GM23338 (cell line): Measurements from ENCODE around the gene JAK2. TPM values are rescaled to one million over a fixed set of nuclear protein-coding genes. Genes with fewer than 3 reads are reported as not detected.

Source experiments
- ATAC-seq: fragments of 200-7000 bp; cut with Tn5 transposase; 3 replicates; pipeline ENCODE4 v1.9.1; 2020
- DNase-seq: peaks from one replicate; pipeline ENCODE4 v3.0.0-alpha.2; 2015; ENCODE audit warnings: low spot score
- H2AFZ ChIP-seq: fragments of 200-600 bp; sonication (generic); 2 replicates; pipeline ENCODE4 v1.8.0; 2016; ENCODE audit warnings: antibody characterized with exemption, mild to moderate bottlenecking, moderate library complexity
- H3F3A ChIP-seq: fragments of 200-600 bp; sonication (generic); replicated peaks from 2 replicates; pipeline ENCODE4 v1.8.0; 2017; ENCODE audit warnings: antibody characterized with exemption, mixed run types, low read depth
- H3K27ac ChIP-seq: fragments of 200-600 bp; sonication (generic); 2 replicates; pipeline ENCODE4 v1.6.1; 2016; ENCODE audit warnings: low read depth
- H3K27me3 ChIP-seq: fragments of 200-600 bp; sonication (generic); 2 replicates; pipeline ENCODE4 v1.8.0; 2016; ENCODE audit warnings: mild to moderate bottlenecking, mixed run types, moderate library complexity; ENCODE audit not compliant: insufficient read depth
- H3K36me3 ChIP-seq: fragments of 200-600 bp; sonication (generic); 2 replicates; pipeline ENCODE4 v1.8.0; 2016; ENCODE audit warnings: mild to moderate bottlenecking; ENCODE audit not compliant: insufficient read depth
- H3K4me1 ChIP-seq: fragments of 200-600 bp; sonication (generic); 2 replicates; pipeline ENCODE4 v1.8.0; 2016; ENCODE audit warnings: mild to moderate bottlenecking, moderate library complexity; ENCODE audit not compliant: insufficient read depth
- H3K4me2 ChIP-seq: fragments of 200-600 bp; sonication (generic); 2 replicates; pipeline ENCODE4 v1.7.1; 2017; ENCODE audit warnings: mixed run types
- H3K4me3 ChIP-seq: fragments of 200-600 bp; sonication (generic); 2 replicates; pipeline ENCODE4 v1.6.1; 2016; ENCODE audit warnings: mixed run types
- H3K79me2 ChIP-seq: fragments of 200-600 bp; sonication (generic); replicated peaks from 2 replicates; pipeline ENCODE4 v1.8.0; 2017; ENCODE audit warnings: mild to moderate bottlenecking; ENCODE audit not compliant: insufficient read depth
- H3K9me2 ChIP-seq: fragments of 200-600 bp; sonication (generic); 2 replicates; pipeline ENCODE4 v1.8.0; 2017; ENCODE audit not compliant: insufficient read depth
- H4K20me1 ChIP-seq: fragments of 200-600 bp; sonication (generic); replicated peaks from 2 replicates; pipeline ENCODE4 v1.8.0; 2017; ENCODE audit warnings: mild to moderate bottlenecking; ENCODE audit not compliant: insufficient read depth
- H3K27ac Mint-ChIP-seq: 2 replicates; pipeline ENCODE4 v1.8.0; 2020; ENCODE audit warnings: inconsistent platforms, mild to moderate bottlenecking, moderate library complexity, mixed read lengths
- H3K27me3 Mint-ChIP-seq: 3 replicates; pipeline ENCODE4 v1.8.0; 2022; ENCODE audit warnings: low read depth, mild to moderate bottlenecking, moderate library complexity, mixed read lengths, inconsistent platforms; ENCODE audit not compliant: insufficient read depth, poor library complexity
- H3K36me3 Mint-ChIP-seq: 3 replicates; pipeline ENCODE4 v1.8.0; 2021; ENCODE audit warnings: low read depth, mild to moderate bottlenecking, inconsistent platforms, moderate library complexity, mixed read lengths
- H3K4me1 Mint-ChIP-seq: 3 replicates; pipeline ENCODE4 v1.8.0; 2020; ENCODE audit warnings: mild to moderate bottlenecking, inconsistent platforms, mixed read lengths
- H3K4me3 Mint-ChIP-seq: 3 replicates; pipeline ENCODE4 v1.8.0; 2021; ENCODE audit warnings: moderate library complexity, mild to moderate bottlenecking, inconsistent platforms, mixed read lengths
- H3K9me3 Mint-ChIP-seq: 3 replicates; pipeline ENCODE4 v1.8.0; 2020; ENCODE audit warnings: moderate library complexity, mild to moderate bottlenecking, inconsistent platforms, mixed read lengths
- CTCF ChIP-seq, 2 experiments: fragments of 200-600 bp in 1 of 2; sonication (generic) in 1 of 2; conservative IDR thresholded peaks; 2 replicates each; pipeline versions ENCODE4 v1.5.1 to v1.6.1; 2016 to 2017; ENCODE audit warnings: antibody characterized with exemption in 2 of 2, low read depth in 2 of 2, mild to moderate bottlenecking in 2 of 2, moderate library complexity in 1 of 2
- ETS1 ChIP-seq: IDR thresholded peaks from 2 replicates; pipeline ENCODE4 v1.6.1; 2016; ENCODE audit warnings: antibody characterized with exemption
- EZH2 ChIP-seq: fragments of 200-600 bp; sonication (generic); IDR thresholded peaks from one replicate; pipeline ENCODE4 v1.8.0; 2017; ENCODE audit warnings: antibody characterized with exemption, mild to moderate bottlenecking, low read depth; ENCODE audit not compliant: unreplicated experiment
- JUNB ChIP-seq: IDR thresholded peaks from one replicate; pipeline ENCODE4 v1.6.1; 2016; ENCODE audit warnings: antibody characterized with exemption; ENCODE audit not compliant: unreplicated experiment
- NANOG ChIP-seq: IDR thresholded peaks from 2 replicates; pipeline ENCODE4 v1.6.1; 2016; ENCODE audit warnings: antibody characterized with exemption, borderline replicate concordance
- REST ChIP-seq: IDR thresholded peaks from one replicate; pipeline ENCODE4 v1.6.1; 2018; ENCODE audit warnings: antibody characterized with exemption; ENCODE audit not compliant: unreplicated experiment
- STAT1 ChIP-seq: IDR thresholded peaks from one replicate; pipeline ENCODE4 v1.6.1; 2016; ENCODE audit warnings: antibody characterized with exemption; ENCODE audit not compliant: unreplicated experiment
- ZNF331 ChIP-seq: fragments of 250-450 bp; sonication (Bioruptor Pico); IDR thresholded peaks from 2 replicates; pipeline ENCODE4 v1.5.0; 2020; ENCODE audit warnings: low read depth, mild to moderate bottlenecking, moderate library complexity
- polyA plus RNA-seq: library from polyadenylated mRNA; unstranded; fragments of >200 nt; fragmentation: Nextera tagmentation; extraction: Ambion mirVana; gene quantifications from 2 replicates; pipeline ENCODE4 v1.2.1, GENCODE V29; 2016
- total RNA-seq: library from RNA; depleted of rRNA; stranded (reverse); fragments of >200 nt; shearing (Covaris generic); gene quantifications from 2 replicates; pipeline ENCODE4 v1.2.3, GENCODE V29; 2014

JAK2 gene
- total and polyA plus RNA-seq, 2 experiments from 2014 or later = 1.1 to 3.0 TPM

- TF ChIP-seq REST (no peak), CTCF (conservative IDR thresholded peaks at IDR 0.05; ENCODE audit: low read depth in 2 of 2) (no peak), STAT1 (no peak), ZNF331 (no peak), EZH2 (no peak), NANOG (no peak)
These were observed 126.0 kb downstream of the JAK2 start (continued) for GRCh38 chr9:5110867-5111681.

GRCh38 chr9:5111696-5112095, 126.6 kb downstream of the JAK2 start:
- no peaks in the 10 kb centered on the region for H3K36me3 ChIP-seq
- H3K4me2 ChIP-seq = no peak overlapping the region
- no peak overlapping the region for H3K27ac ChIP-seq
- H3K4me3 ChIP-seq = no peak overlapping the region
- no peaks in the 10 kb centered on the region for H3K9me2 ChIP-seq
- ATAC-seq (no peak), DNase-seq (no peak)
- H3K4me1 ChIP-seq = no peaks in the 10 kb centered on the region
- H3K4me1 Mint-ChIP-seq = no peaks in the 10 kb centered on the region
- no peaks in the 10 kb centered on the region for H3K79me2 ChIP-seq
- no peaks in the 10 kb centered on the region for H3K27me3 Mint-ChIP-seq
- no peaks in the 10 kb centered on the region for H3K27me3 ChIP-seq
- H3K27ac Mint-ChIP-seq = no peak overlapping the region
- H2AFZ ChIP-seq = no peak overlapping the region
- H3K9me3 Mint-ChIP-seq = 0 out of 3 replicates have a peak, but pooled peaks cover 4% of the 10 kb centered on the region
- H3K4me3 Mint-ChIP-seq = no peak overlapping the region
- H3F3A ChIP-seq = no peaks in the 10 kb centered on the region
- H4K20me1 ChIP-seq = no peaks in the 10 kb centered on the region
- H3K36me3 Mint-ChIP-seq = peaks cover 8% of the 10 kb centered on the region; the same call in 2 of the 3 replicates
- TF ChIP-seq REST (no peak), ZNF331 (no peak), ETS1 (no peak), JUNB (no peak)
